ENCODE results near the gene FOXE1. TPM values are rescaled to one million over a fixed set of nuclear protein-coding genes. Genes with fewer than 3 reads are reported as not detected.

Gene FOXE1
- total and polyA plus RNA-seq, 4 donors, result not detected

DNA sequence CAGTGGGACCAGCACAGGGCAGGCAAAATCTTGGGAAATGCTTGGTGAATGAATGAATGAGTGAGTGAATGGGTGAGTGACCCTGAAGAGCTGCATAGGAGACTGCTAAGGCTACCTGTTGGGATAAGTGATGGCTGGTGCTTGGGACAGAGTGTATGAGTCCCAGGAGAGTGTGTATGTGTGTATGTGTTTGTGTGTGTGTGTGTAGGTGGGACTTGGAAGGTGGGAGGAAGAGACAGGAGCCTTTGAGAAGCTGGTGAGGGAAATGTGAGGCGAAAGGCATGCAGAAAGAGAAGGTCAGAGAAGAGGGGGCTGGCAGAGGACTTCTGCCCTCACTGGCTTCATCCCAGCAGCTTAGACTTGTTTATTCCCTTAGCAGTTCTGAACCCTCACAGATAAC lies 33.3 kb upstream of the FOXE1 start:
- peaks cover 0 to 4% (median under 1%) of the 10 kb centered on the region in 4 donors for H3K9me3 ChIP-seq (ENCODE audit: control insufficient read depth in 4 of 4, low read length in 3 of 4)
- H3K36me3 ChIP-seq (ENCODE audit: control insufficient read depth in 4 of 4, insufficient read depth in 3 of 4, low read depth in 1 of 4, low read length in 3 of 4), result no peaks in the 10 kb centered on the region
- TF ChIP-seq HNF4G (IDR thresholded peaks at IDR 0.05), result no peak
- no peak for TF ChIP-seq YY1 (IDR thresholded peaks at IDR 0.05)
- no peak for TF ChIP-seq EGR1 (IDR thresholded peaks at IDR 0.05; ENCODE audit: low read depth in 2 of 2)
- TF ChIP-seq, protein P1, sequence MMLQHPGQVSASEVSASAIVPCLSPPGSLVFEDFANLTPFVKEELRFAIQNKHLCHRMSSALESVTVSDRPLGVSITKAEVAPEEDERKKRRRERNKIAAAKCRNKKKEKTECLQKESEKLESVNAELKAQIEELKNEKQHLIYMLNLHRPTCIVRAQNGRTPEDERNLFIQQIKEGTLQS (IDR thresholded peaks at IDR 0.05), result no peak
- no peak for TF ChIP-seq FOXA1 (IDR thresholded peaks at IDR 0.05)
- no peak for TF ChIP-seq RAD21 (IDR thresholded peaks at IDR 0.05)
- TF ChIP-seq GABPA (IDR thresholded peaks at IDR 0.05 in 1 of 2, conservative IDR thresholded peaks at IDR 0.05 in 1 of 2), result no peak
- TF ChIP-seq TAF1 (conservative IDR thresholded peaks at IDR 0.05), result no peak
- TF ChIP-seq RXRA (IDR thresholded peaks at IDR 0.05), result no peak
- no peak for TF ChIP-seq ZBTB33 (IDR thresholded peaks at IDR 0.05)
- TF ChIP-seq REST (IDR thresholded peaks at IDR 0.05), result no peak
- no peak for TF ChIP-seq FOXA2 (IDR thresholded peaks at IDR 0.05)
- TF ChIP-seq MAX (IDR thresholded peaks at IDR 0.05), result no peak
- no peak for TF ChIP-seq HNF4A (conservative IDR thresholded peaks at IDR 0.05)
- TF ChIP-seq, protein P2, sequence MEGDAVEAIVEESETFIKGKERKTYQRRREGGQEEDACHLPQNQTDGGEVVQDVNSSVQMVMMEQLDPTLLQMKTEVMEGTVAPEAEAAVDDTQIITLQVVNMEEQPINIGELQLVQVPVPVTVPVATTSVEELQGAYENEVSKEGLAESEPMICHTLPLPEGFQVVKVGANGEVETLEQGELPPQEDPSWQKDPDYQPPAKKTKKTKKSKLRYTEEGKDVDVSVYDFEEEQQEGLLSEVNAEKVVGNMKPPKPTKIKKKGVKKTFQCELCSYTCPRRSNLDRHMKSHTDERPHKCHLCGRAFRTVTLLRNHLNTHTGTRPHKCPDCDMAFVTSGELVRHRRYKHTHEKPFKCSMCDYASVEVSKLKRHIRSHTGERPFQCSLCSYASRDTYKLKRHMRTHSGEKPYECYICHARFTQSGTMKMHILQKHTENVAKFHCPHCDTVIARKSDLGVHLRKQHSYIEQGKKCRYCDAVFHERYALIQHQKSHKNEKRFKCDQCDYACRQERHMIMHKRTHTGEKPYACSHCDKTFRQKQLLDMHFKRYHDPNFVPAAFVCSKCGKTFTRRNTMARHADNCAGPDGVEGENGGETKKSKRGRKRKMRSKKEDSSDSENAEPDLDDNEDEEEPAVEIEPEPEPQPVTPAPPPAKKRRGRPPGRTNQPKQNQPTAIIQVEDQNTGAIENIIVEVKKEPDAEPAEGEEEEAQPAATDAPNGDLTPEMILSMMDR (IDR thresholded peaks at IDR 0.05; ENCODE audit: low read depth, low read length, missing input control), result no peak
- TF ChIP-seq NR2F2 (IDR thresholded peaks at IDR 0.05), result no peak
- no peak for DNase-seq (ENCODE audit: low spot score)
- H3K4me3 ChIP-seq (ENCODE audit: low read depth in 1 of 3, low read length in 3 of 3), result no peak overlapping the region
- H3K27ac ChIP-seq (ENCODE audit: low read depth in 1 of 2, low read length in 2 of 2), result no peak overlapping the region
- no peak overlapping the region for H3K9ac ChIP-seq (ENCODE audit: low read depth in 1 of 2, low read length in 2 of 2)
- peaks cover 0 to 7% (median 1%) of the 10 kb centered on the region in 4 donors for H3K27me3 ChIP-seq (ENCODE audit: control insufficient read depth in 4 of 4, insufficient read depth in 4 of 4, low read length in 3 of 4)
- no peaks in the 10 kb centered on the region for H3K4me1 ChIP-seq (ENCODE audit: control insufficient read depth in 4 of 4, insufficient read depth in 4 of 4, low read length in 3 of 4)
- 55% methylated on average over 1 of the region's 1 CpG for WGBS

DNA sequence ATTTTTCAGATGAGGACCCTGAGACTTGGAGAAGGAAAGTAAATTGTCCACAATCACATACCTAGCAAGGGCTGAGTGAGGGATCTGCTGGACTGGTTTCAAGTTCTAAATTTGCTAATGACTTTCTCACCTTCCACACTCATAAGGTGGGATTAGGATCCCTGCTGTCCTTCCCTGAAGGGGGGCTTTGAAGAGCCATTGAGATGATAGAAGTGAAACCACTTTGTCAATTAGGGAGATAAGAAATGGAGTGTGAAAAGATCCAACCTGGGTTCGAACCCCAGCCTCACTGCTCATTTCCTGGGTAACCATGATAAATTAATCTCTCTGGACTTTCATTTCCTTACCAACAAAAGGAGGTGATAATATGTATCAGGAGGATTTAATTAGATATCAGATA lies 32.7 kb upstream of the FOXE1 start:
- WGBS, result 29% methylated on average over 1 of the region's 1 CpG
- Histone ChIP-seq H3K9ac (ENCODE audit: low read depth in 1 of 2, low read length in 2 of 2) (no peak overlapping the region), H3K36me3 (ENCODE audit: control insufficient read depth in 4 of 4, insufficient read depth in 3 of 4, low read depth in 1 of 4, low read length in 3 of 4) (no peaks in the 10 kb centered on the region), H3K9me3 (ENCODE audit: control insufficient read depth in 4 of 4, low read length in 3 of 4) (peaks cover 0 to 4% (median under 1%) of the 10 kb centered on the region in 4 donors), H3K27ac (ENCODE audit: low read depth in 1 of 2, low read length in 2 of 2) (no peak overlapping the region), H3K4me1 (ENCODE audit: control insufficient read depth in 4 of 4, insufficient read depth in 4 of 4, low read length in 3 of 4) (no peaks in the 10 kb centered on the region), H3K4me3 (ENCODE audit: low read depth in 1 of 3, low read length in 3 of 3) (no peak overlapping the region), H3K27me3 (ENCODE audit: control insufficient read depth in 4 of 4, insufficient read depth in 4 of 4, low read length in 3 of 4) (peaks cover 0 to 7% (median 1%) of the 10 kb centered on the region in 4 donors)
- no peak for DNase-seq (ENCODE audit: low spot score)
- TF ChIP-seq REST (IDR thresholded peaks at IDR 0.05), result no peak
- no peak for TF ChIP-seq TAF1 (conservative IDR thresholded peaks at IDR 0.05)
- TF ChIP-seq FOXA2 (IDR thresholded peaks at IDR 0.05), result no peak
- no peak for TF ChIP-seq SP1 (IDR thresholded peaks at IDR 0.05)

All from liver (tissue), 9 donors.